Ammon's horn (tissue), 1 donor: Measurements from ENCODE around the gene JAZF1.
A peak's percentile ranks its signal among the peaks of the same experiment; 100 is the strongest.

Experiments used
- DNase-seq: peaks from one replicate; pipeline ENCODE4 v3.0.0-alpha.2; 2016; ENCODE audit warnings: low spot score

Gene JAZF1

DNA sequence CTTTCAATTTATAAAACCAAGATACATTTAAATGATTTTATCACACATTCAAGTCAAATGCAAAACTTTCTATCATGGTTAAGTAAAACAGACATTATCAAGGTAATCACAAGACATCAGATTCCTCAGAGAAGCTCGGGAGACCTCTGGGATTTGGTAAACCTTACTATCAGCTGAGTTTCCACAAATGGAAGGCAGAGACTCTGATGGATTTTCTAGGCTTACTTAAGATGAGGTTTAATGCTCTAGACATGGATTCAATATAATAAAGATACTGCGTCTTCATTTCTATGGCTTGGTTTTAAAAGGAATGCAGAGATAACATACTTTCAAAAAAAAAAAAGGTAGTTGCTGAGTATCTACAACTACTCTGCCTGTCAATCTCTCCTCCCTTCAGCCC, 171.7 kb downstream of the JAZF1 start:
- no peak for DNase-seq

DNA sequence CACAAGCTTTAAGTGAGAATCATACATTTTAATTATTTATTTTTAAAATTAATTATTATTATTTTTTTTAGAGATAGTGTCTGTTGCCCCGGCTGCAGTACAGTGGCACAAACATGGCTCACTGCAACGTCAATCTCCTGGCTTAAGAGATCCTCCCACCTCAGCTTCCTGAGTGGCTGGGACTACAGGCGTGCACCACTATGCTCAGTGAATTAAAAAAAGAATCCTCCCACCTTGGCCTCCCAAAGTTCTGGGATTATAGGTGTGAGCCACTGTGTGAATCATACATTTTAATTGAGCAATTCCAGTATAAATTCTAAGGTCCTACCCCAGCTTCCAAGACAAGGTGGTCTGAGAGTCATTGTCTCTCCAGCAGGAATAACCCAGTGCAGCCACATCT, 172.4 kb downstream of the JAZF1 start:
- DNase-seq = no peak

DNA sequence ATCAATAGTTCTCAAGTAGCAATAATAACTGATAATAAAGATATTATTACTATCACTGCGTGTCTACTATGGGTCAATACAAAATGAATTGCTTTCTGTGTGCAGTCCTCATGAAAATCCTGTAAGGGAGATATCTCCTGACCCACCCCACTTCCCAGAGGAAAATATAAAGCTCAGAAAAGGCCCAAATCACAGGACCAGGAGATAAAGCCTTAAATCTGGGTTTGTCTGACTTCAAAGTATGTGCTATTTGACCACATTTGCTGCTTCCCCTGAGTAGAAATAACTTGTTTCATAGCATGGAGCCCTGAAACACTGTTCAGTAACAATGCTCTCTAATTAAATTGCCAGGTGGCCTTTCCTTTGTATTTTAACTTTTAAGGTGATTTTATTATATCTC, 174.1 kb downstream of the JAZF1 start:
- DNase-seq = no peak

DNA sequence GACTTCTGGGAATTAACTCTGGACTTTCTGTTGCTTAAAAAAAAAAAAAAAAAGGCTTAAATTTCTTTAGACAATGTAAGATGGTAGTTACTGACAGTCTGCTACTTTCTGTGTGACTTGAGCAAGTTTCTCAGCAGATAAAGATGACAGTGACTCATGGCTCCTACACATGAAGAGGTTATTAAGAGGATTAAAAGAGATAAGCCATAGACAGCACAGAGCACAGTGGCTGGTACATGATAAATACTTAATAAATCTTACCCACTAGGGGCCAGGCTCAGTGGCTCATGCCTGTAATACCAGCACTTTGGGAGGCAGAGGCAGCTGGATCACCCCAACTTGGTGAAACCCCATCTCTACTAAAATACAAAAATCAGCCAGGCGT, 174.8 kb downstream of the JAZF1 start:
- no peak for DNase-seq

DNA sequence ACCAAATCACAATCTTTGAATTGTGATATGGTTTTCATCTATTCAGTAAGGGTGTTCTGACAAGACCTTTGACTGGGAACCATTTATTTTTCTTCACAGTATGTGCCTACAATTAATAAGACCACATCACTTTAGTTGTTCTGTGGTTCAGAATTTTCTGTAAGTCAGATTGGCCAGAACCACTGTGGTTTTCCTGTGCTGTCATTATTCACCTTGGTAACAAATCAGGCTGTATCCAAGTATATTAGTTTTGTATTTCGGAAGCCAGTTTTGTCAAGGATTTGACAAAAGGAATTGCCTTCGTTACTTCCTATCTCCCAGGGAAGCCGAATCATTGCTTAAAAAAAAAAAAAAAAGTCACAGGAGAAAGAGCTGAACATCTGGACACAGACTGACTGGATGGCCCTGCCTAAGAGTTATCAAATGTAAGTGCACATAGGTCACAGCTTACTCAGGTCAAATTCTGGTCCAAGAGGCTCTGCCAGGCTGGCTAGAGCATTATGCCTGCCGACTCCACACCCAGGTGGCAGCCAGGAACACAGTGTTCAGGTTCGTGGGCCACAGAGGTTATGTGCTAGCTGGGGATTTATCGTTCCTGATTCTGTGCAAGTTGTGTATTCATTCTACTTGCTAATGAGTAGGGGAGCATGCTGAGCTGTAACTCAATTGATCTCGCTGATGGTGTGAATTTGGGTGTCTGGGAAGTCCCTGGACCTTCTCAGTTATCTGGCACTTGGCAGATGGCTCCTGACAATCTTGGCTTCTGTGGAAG, 175.3 kb downstream of the JAZF1 start:
- DNase-seq = no peak

DNA sequence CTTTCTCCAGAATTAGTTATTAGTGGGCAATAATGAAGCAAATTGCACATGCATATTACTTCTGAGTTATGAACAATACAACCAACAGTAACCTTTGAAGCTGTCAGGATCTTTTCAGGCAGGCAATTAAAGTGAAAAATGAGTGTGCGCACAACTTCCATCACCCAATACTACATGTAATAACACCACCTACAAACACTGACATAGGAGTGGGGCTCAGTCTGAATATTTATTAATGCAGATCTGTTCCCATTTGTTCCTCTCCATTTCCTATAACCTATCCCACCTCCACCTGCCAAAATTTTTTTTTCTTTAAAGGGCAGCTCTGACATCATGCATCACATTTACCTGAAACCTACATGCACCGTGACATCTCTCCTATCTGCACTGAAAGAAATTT, 177.2 kb downstream of the JAZF1 start:
- DNase-seq = no peak

DNA sequence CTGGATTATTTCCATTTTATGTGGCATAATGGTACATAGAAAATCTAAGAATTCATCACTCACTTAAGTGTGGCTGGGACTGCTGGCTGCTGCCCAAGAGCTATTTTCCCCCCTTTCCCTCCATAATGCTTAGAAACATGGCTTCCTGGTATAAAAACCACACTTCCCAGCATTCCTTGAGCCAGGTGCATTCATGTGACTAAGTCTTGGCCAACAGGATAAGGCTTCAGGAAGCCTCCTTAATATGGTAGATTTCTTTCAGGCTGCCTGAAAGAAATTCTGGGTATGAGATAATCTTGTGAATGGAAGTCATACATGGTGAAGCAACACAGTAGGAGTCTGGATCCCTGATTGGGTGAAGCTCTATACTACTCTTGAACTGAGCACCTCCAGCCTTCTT, 178.0 kb downstream of the JAZF1 start:
- no peak for DNase-seq

DNA sequence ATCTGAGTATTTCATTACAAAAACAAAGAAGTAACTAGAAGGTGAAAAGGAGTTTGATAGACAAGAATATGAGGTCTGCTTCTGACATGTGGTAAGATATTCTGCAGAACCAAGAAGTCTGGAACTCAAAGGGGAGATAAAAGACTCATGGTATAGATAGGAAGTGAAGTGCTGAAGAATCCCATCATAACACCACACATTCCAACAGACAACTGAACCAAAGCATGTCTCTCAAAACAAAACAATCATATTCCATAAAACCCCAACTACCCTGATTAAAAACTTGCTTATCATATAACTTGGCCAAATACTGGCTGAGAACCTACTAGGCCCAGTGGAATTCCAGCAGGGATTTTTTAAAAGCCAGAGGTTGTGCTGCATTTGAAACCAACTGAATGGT, 178.7 kb downstream of the JAZF1 start:
- DNase-seq = no peak

DNA sequence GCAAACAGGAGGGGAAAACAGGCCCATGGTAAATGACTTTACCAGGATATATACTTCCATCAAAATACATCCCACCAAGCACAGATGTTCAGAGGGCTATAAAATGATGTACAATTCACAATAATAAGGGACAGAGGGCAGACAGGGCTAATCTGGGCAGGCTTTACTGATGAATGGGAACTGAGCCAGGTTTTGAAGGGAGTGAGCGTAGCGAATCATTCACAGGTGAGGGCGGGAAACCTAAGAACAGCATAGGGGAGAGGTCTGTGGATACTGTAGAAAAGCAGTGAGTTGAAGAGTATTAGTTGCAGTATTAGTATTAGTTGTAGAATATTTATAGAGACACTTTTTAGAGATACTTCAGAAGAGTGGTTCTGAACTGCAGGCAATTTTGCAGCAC, 180.8 kb downstream of the JAZF1 start:
- DNase-seq = no peak

DNA sequence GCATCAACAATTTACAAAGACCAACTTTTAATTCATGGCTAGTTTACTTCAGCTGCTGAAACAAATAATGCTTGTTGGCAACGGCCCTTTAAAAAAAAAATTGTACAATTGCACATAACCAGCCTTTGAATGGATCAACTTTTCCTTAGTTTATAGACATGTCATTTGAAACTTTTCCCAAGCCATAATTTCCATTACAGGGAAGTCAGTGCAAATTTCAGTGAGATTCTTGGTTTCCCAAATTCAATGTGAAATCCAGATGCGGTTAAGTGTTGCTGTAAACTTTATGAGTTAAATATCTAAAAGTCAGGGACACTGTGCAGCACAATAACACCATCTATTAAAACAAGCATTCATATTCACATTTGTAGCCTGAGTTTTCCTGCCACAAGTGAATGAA, 182.2 kb downstream of the JAZF1 start:
- DNase-seq = no peak

DNA sequence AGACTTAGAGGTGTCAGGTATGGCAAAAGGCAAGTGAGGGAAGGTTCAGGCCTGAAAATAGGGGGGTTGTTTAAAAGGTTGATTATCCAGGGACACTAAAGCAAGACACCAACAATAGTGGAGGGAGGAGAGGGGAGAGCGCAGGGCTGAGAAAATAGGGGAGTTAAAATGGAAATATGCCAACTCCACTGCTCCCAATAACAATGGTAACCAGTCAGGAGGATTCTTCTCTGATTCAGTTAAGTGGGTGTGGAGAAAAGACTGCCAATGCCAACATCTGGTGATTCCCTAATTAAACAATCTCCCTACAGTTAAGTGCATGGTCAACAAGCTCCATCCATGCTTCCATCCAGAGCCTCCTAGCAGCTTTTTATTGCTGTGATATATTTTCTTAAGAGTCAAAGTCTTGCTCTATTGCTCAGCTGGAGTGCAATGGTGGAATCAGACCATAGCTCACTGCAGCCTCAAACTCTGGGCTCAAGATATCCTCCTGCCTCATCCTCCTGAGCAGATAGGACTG, 183.3 kb downstream of the JAZF1 start:
- DNase-seq = no peak

DNA sequence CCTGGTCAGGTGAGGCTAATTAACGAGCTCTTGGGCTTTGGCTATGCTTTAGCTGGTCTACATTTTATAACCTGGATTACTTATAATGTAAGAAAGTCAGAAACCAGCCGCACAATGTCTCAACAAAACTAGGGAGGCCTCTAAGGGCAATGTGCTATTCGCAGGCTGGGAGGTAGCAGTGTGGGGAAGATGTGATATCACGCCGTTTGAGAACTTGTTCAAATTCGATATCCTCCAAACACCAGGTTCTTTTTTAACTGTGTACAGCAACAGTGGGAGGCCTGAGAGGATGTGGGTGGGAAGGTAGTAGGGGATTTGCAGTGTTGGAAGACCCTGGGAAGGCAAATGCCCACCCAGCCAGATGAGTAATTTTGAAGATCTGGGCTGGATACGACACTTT, 184.5 kb downstream of the JAZF1 start:
- no peak for DNase-seq

DNA sequence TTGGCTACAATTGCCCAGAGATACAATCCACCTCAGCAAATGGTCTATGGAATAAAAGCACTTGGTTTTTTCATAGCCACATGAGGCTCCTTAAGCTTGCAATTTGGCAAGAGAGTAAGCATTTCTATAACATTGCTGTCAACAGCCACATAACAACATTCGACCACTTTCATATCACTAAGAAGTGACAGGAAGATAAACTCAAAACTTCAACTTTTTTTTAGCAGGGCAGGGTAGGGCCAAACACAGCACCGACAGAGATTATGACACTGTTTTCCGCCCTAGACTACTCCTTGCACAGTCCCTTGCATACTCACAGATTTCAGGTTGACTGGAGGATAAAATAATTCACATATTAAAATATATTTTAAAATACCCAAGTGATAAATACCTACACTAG, 185.4 kb downstream of the JAZF1 start:
- no peak for DNase-seq

DNA sequence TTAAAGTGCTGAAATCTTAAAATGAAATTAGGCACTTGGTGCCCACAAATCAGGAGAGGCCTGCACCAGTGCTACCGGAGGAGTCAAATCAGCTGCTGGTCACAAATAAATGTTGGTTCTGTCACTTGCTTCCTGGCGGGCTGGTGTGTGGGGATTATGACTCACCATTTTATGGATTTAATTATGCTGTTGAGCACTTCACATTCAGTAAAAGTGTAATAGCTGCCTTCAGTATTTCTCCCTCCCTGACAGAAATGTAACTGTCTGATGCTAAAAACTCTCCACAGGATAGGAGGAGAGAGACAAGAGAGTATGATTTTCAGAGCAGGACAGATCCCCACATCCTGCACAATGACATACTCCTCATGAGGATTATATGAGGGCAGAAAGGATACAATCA, 186.0 kb downstream of the JAZF1 start:
- peak; percentile 27 for DNase-seq

DNA sequence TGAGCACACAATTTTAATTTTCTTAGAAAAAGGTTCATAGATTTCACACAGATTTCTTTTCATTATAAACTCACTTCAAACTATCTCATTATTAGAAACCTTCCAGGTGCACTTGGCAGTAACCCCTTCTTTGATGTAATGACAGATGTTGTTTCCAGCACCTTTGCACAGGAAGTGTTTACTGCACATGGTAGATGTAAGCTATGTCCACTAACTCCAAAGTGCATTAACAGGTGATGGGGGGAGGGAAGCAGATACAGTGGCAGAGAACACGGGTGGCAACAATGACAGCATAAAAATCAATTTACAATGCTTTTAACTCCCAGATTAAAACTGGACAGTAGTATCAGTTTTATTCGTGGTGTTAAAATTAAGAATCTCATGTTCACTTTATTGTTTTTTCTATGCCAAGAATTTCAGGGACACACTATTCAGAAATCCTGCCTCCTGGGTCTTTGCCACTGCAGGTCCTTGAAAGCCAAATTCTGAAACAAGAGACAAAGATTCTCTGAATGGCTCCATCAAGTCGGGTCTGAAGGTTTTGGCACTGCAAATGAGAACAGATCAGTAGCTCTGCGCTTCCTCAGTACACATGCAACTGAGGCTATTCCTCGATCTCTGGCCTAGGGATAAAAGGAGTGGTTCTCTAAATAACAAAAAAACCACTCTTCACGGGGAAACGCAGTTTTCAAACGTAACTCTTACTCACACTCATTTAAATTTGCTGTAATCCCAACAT, 187.7 kb downstream of the JAZF1 start:
- DNase-seq = peak; percentile 68

DNA sequence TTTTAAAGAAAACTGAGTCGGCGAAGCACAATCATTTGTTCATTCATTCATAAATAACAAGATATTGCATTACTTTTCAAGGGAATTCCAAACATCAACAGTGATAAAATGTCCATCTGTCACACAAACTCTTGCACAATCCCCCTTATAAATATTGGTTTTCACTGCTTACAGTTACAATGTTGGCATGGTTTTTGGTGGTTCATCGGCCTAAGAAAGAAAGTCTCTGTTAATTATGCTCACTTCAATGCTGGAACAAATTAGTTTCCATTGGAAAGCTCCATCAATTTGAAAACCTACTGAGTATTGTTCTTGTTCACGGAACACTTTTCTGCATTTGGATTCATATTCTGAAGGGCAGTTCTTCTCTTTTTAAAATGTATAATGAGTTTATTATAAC, 188.5 kb downstream of the JAZF1 start:
- DNase-seq = peak; percentile 37

DNA sequence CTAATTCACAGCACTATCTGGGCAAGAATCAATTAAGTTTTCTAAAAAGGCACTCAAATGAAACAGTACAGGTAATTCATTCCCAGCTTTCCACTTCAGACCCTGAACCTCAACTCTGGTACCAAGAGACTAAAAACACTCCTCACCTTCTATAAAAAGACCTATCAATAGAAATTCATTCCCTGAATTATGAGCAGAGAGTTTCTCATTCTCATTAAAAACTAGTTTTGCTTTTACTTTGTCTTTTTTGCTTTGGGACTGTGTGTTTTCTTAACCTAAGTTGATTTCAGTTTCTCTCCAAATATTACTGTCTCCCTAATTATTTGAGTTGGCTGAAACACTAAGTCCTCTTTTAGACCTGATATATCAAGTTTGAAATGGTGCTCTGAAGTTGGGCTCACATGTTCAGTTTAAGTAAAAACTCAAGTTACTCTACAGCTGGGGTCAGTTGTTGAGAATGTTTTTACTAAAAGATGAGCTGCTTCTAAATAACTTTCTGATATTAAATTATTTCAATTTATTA, 189.5 kb downstream of the JAZF1 start:
- DNase-seq = no peak

DNA sequence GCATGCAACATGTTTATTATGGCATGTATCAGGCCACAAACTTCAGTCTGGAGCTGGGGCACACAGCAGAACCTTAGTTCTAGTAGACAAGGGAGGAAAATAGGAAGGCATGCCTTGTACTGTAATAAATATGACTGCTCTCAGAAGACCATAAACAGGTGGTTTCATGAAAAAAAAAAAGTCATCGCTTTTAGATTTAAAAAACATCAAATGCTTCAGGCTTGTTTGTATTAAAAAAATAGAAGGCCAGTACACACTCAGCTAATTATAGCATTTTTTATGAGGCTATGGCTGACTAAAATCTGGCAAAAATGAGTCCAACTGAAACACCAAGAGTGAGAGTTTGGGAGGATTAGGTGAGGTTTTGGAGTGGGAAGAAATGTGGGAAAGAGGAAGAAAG, 204.1 kb downstream of the JAZF1 start:
- DNase-seq = no peak

DNA sequence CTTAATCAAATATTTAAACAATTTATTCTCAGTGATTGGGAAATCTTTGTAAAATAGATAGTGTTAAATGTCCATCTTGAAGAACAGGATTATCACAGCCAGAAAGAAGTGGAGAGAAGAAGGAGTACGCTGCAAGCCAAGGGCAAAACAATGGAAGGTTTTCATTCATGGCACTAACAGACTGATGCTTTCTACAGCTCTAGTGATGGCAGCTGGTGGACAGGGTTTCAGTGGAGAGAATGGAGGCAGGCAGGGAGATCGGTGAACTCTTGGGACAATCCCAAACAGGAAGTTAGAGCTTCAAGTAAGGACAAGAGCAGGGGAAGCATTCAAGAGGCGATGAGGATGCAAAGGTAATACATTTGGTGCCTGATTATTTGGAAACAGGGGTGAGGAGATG, 207.0 kb downstream of the JAZF1 start:
- peak; percentile 49 for DNase-seq

DNA sequence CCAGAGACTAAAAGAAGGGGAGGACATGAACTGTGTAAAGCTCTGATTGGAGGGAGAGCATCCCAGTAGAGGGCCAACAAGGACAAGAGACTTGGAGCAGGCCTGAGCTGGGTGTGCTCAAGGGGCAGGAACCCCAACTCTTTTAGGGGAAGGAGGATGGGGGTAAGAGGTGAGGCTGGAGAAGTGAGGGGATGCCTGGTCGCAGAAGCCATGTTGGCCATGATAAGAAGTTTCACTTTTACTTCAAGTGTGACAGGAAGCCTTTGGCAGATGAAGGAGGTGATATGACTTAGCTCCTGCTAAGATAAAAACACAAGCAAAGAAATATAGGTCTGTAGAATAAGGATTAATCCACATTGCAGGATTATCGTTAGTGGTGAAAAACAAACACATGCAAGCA, 208.3 kb downstream of the JAZF1 start:
- DNase-seq = no peak

DNA sequence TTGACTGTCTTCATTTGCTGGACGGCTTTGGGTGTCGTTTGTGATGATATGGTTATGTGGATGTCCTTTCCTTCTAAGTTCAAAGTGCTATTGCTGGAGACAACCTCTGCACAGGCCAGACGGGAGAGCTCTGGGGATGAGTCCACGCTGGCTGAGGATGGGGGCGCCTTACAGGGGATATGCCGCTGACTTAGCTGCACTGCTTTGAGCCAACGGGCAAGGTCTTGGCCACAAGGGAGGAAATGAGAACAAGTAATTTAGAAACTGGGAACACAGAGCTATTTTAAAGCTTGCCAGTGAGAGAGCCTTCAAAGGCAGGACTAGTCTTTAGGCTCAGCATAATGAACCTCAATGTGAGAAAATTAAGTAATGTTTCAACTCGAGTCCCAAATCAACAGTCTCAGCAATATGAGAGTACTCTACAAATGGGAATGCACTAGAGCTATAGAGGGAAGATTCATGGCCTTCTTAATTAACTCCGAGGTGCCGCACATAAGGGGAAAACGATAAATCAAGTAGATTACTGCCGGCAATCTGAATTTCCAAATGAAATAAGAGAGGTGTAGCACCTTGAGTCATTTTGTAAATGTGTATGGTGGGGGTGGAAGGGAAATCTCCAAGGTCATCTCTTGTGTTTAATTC, 209.3 kb downstream of the JAZF1 start:
- DNase-seq = no peak

DNA sequence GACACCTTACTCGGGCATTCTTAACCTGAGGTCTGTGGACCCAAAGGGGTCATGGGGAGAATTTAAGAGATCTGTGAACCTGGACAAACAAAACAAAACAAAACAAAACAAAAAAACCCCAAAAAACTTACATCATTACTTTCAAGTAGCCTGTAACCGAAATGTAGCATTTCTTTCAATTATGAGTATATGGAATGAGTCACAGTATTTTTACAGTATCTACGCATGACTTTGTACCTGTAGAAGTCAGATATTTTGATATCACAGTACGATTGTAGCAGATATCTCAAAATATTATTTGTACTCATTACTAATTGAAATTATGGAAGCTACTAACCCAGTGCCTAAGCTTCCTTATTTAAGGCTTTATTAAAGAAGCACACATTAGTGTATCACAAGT, 210.2 kb downstream of the JAZF1 start:
- no peak for DNase-seq

DNA sequence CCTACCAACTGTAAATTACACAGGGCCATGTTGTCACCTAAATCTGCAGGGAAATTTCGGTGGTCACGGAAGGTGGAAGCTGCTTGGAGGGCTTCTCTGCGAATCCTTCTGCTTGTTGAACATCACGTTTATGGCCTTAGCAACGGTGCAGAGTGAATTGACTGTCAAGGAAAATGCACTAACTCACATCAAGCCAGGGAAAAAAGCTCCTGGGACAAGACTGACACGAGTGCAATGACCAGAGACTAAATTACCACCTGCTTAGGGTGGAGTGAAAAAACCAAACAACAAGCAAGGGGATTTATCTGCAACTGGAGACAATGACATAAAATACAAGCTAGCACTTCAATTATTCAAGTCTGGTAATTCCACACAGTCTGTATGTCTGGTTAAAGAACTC, 211.2 kb downstream of the JAZF1 start:
- no peak for DNase-seq
